HL-60 (cell line): Measurements from ENCODE around the gene CEP95.
A peak's percentile ranks its signal among the peaks of the same experiment; 100 is the strongest.
"Not testable (repeated sequence)": the region's sequence is repeated elsewhere in the genome, so short reads cannot be mapped to it uniquely, and the experiment has no call there.

Experiments used
- DNase-seq, 2 experiments: peaks; one replicate each; pipeline ENCODE4 v3.0.0-alpha.2; 2010 to 2020; ENCODE audit warnings: low read depth in 1 of 2, low spot score in 1 of 2
- H3K27ac ChIP-seq: fragments of 250-450 bp; sonication (Bioruptor Pico); replicated peaks from 2 replicates; pipeline ENCODE4 v1.5.1; 2020; ENCODE audit warnings: mild to moderate bottlenecking, moderate library complexity
- H3K27me3 ChIP-seq: fragments of 250-450 bp; sonication (Bioruptor Pico); 2 replicates; pipeline ENCODE4 v1.5.1; 2021; ENCODE audit warnings: mild to moderate bottlenecking, moderate library complexity; ENCODE audit not compliant: insufficient read depth, poor library complexity, severe bottlenecking
- H3K4me3 ChIP-seq: replicated peaks from 2 replicates; pipeline ENCODE4 v1.5.1; 2011; ENCODE audit warnings: mild to moderate bottlenecking, control low read depth, low read length; ENCODE audit not compliant: insufficient read depth
- CTCF ChIP-seq: IDR thresholded peaks from one replicate; pipeline ENCODE4 v1.5.1; 2011; ENCODE audit warnings: low read length, control low read depth, inconsistent platforms; ENCODE audit not compliant: insufficient read depth
- GABPA ChIP-seq: IDR thresholded peaks from 2 replicates; pipeline ENCODE4 v1.6.1; 2012; ENCODE audit warnings: low read depth
- POLR2AphosphoS5 ChIP-seq: IDR thresholded peaks from 2 replicates; pipeline ENCODE4 v1.6.1; 2012; ENCODE audit warnings: low read depth
- REST ChIP-seq: IDR thresholded peaks from 2 replicates; pipeline ENCODE4 v1.6.1; 2012; ENCODE audit warnings: low read depth; ENCODE audit not compliant: insufficient replicate concordance
- SPI1 ChIP-seq: IDR thresholded peaks from 2 replicates; pipeline ENCODE4 v1.6.1; 2012; ENCODE audit warnings: low read depth, mild to moderate bottlenecking, borderline replicate concordance

Gene CEP95

GRCh38 chr17:64572682-64573154, 65.9 kb downstream of the CEP95 start:
- no peak for DNase-seq
- Histone ChIP-seq H3K27me3 (no peaks in the 10 kb centered on the region), H3K4me3 (no peak overlapping the region), H3K27ac (no peak overlapping the region)
- no peak for TF ChIP-seq GABPA
- no peak for TF ChIP-seq SPI1
- no peak for TF ChIP-seq POLR2AphosphoS5
- TF ChIP-seq CTCF: no peak

- TF ChIP-seq CTCF: no peak
- no peak for DNase-seq
- no peaks in the 10 kb centered on the region for H3K27me3 ChIP-seq
- H3K27ac ChIP-seq: no peak overlapping the region
- H3K4me3 ChIP-seq: no peak overlapping the region
These were observed 66.4 kb downstream of the CEP95 start for GRCh38 chr17:64573214-64573613.

GRCh38 chr17:64574646-64575045, 67.9 kb downstream of the CEP95 start:
- H3K27me3 ChIP-seq: no peaks in the 10 kb centered on the region
- no peak for DNase-seq
- H3K27ac ChIP-seq: no peak overlapping the region
- H3K4me3 ChIP-seq: no peak overlapping the region
- TF ChIP-seq GABPA: no peak
- TF ChIP-seq POLR2AphosphoS5: no peak

GRCh38 chr17:64575431-64575830, 68.7 kb downstream of the CEP95 start:
- no peak for TF ChIP-seq SPI1
- no peak for TF ChIP-seq POLR2AphosphoS5
- no peak for TF ChIP-seq REST
- TF ChIP-seq GABPA: no peak
- no peak for TF ChIP-seq CTCF
- DNase-seq: no peak
- Histone ChIP-seq H3K27me3 (no peaks in the 10 kb centered on the region), H3K27ac (no peak overlapping the region), H3K4me3 (no peak overlapping the region)

GRCh38 chr17:64577025-64577424, 70.2 kb downstream of the CEP95 start:
- DNase-seq, H3K4me3 ChIP-seq, H3K27ac ChIP-seq, H3K27me3 ChIP-seq: not testable (repeated sequence)

- TF ChIP-seq SPI1 (peak; percentile 89), CTCF (no peak), REST (no peak)
- Histone ChIP-seq H3K4me3 (no peak overlapping the region), H3K27me3 (no peaks in the 10 kb centered on the region), H3K27ac (no peak overlapping the region)
- DNase-seq: peak; percentile 17 to 34
These were observed 73.1 kb downstream of the CEP95 start for GRCh38 chr17:64579917-64580316.
